Endodermal cell (in vitro differentiated cells): ENCODE measurements around the gene DEPDC1B. TPM values are rescaled to one million over a fixed set of nuclear protein-coding genes. Genes with fewer than 3 reads are reported as not detected.

Source experiments
- DNase-seq: peaks from one replicate; pipeline ENCODE4 v3.0.0-alpha.2; 2017
- H3K27ac ChIP-seq: 2 replicates; pipeline ENCODE4 v1.5.1; 2013; ENCODE audit warnings: mild to moderate bottlenecking, low read depth, low read length, moderate library complexity
- H3K27me3 ChIP-seq: 2 replicates; pipeline ENCODE4 v1.6.1; 2013; ENCODE audit warnings: mild to moderate bottlenecking, low read length, moderate library complexity; ENCODE audit not compliant: insufficient read depth, control insufficient read depth, poor library complexity, severe bottlenecking
- H3K36me3 ChIP-seq: 2 replicates; pipeline ENCODE4 v1.7.0; 2013; ENCODE audit warnings: mild to moderate bottlenecking, low read length, moderate library complexity; ENCODE audit not compliant: control insufficient read depth, insufficient read depth
- H3K4me1 ChIP-seq: one replicate; pipeline ENCODE4 v1.7.0; 2013; ENCODE audit warnings: low read length; ENCODE audit not compliant: control insufficient read depth, insufficient read depth
- H3K4me3 ChIP-seq: 2 replicates; pipeline ENCODE4 v1.5.1; 2013; ENCODE audit warnings: mild to moderate bottlenecking, low read length, moderate library complexity
- H3K9ac ChIP-seq: 2 replicates; pipeline ENCODE4 v1.6.1; 2013; ENCODE audit warnings: mild to moderate bottlenecking, low read length, moderate library complexity; ENCODE audit not compliant: poor library complexity, severe bottlenecking; ENCODE audit errors: extremely low read depth
- H3K9me3 ChIP-seq: 2 replicates; pipeline ENCODE4 v1.6.1; 2013; ENCODE audit warnings: mild to moderate bottlenecking, low read length, moderate library complexity; ENCODE audit not compliant: control insufficient read depth
- H3K27ac Mint-ChIP-seq: 2 replicates; pipeline ENCODE4 v1.8.0; 2020; ENCODE audit warnings: mixed read lengths
- H3K27me3 Mint-ChIP-seq: 2 replicates; pipeline ENCODE4 v1.8.0; 2021; ENCODE audit warnings: mild to moderate bottlenecking, mixed read lengths; ENCODE audit not compliant: insufficient read depth
- H3K36me3 Mint-ChIP-seq: 2 replicates; pipeline ENCODE4 v1.8.0; 2020; ENCODE audit warnings: low read depth, mixed read lengths
- H3K4me1 Mint-ChIP-seq: 2 replicates; pipeline ENCODE4 v1.8.0; 2020; ENCODE audit warnings: mixed read lengths
- H3K4me3 Mint-ChIP-seq: 2 replicates; pipeline ENCODE4 v1.8.0; 2020; ENCODE audit warnings: mild to moderate bottlenecking, moderate library complexity, mixed read lengths
- H3K9me3 Mint-ChIP-seq: 2 replicates; pipeline ENCODE4 v1.8.0; 2020; ENCODE audit warnings: mild to moderate bottlenecking, mixed read lengths
- CTCF ChIP-seq: fragments of 200-600 bp; sonication (generic); conservative IDR thresholded peaks from 2 replicates; pipeline ENCODE4 v1.5.0; 2021; ENCODE audit warnings: antibody characterized with exemption, mild to moderate bottlenecking
- whole genome bisulfite sequencing, 2 experiments: methylation state at CpG; one replicate each; pipeline versions ENCODE4 v1.1.5 to v1.1.7; 2013; ENCODE audit warnings: missing lambda C conversion rate in 2 of 2, mixed read lengths in 1 of 2; ENCODE audit not compliant: insufficient coverage in 1 of 2, insufficient read length in 1 of 2; 5-methylcytosine and 5-hydroxymethylcytosine counted together
- total RNA-seq, 2 donors: library from RNA; stranded (reverse); fragmentation: NEBNext Ultra II Directional in 1 of 2; extraction: Animal tissue kit (Norgen Biotek cat#: 25700) in 1 of 2; gene quantifications; 2 replicates in 1 of 2; 3 replicates in 1 of 2; pipeline ENCODE4 v1.2.1, GENCODE V29; 2021

DEPDC1B gene
- total RNA-seq, 2 donors from 2014 or later: 32.2 to 42.1 TPM

GRCh38 chr5:60583616-60584015, 116.3 kb downstream of the DEPDC1B start:
- TF ChIP-seq CTCF: no peak

GRCh38 chr5:60578315-60578714, 121.7 kb downstream of the DEPDC1B start:
- H3K4me3 Mint-ChIP-seq: no peak overlapping the region
- WGBS, 2 experiments: 83 to 93% methylated on average over 1 to 3 of the region's 3 CpGs
- Histone ChIP-seq H3K27ac (no peak overlapping the region), H3K4me1 (no peaks in the 10 kb centered on the region), H3K27me3 (no peaks in the 10 kb centered on the region), H3K9ac (no peak overlapping the region), H3K4me3 (no peak overlapping the region), H3K9me3 (peaks cover 18% of the 10 kb centered on the region), H3K36me3 (no peaks in the 10 kb centered on the region)
- TF ChIP-seq CTCF: no peak
- peaks cover 32% of the 10 kb centered on the region for H3K9me3 Mint-ChIP-seq
- peaks cover 32% of the 10 kb centered on the region for H3K36me3 Mint-ChIP-seq
- no peaks in the 10 kb centered on the region for H3K4me1 Mint-ChIP-seq
- no peaks in the 10 kb centered on the region for H3K27me3 Mint-ChIP-seq
- DNase-seq: no peak
- no peak overlapping the region for H3K27ac Mint-ChIP-seq

More at GRCh38 chr5:60583616-60584015, 116.3 kb downstream of the DEPDC1B start:
- no peak overlapping the region for H3K9ac ChIP-seq
- no peak overlapping the region for H3K27ac ChIP-seq
- no peak overlapping the region for H3K4me3 ChIP-seq
- H3K4me1 ChIP-seq: no peaks in the 10 kb centered on the region
- H3K36me3 ChIP-seq: no peaks in the 10 kb centered on the region
- H3K27me3 ChIP-seq: no peaks in the 10 kb centered on the region
- no peak overlapping the region for H3K4me3 Mint-ChIP-seq
- no peaks in the 10 kb centered on the region for H3K9me3 Mint-ChIP-seq
- H3K9me3 ChIP-seq: no peaks in the 10 kb centered on the region
- no peak for DNase-seq
- H3K4me1 Mint-ChIP-seq: no peaks in the 10 kb centered on the region
- H3K27ac Mint-ChIP-seq: no peak overlapping the region
- H3K27me3 Mint-ChIP-seq: no peaks in the 10 kb centered on the region
- peaks cover 16% of the 10 kb centered on the region for H3K36me3 Mint-ChIP-seq

DNA sequence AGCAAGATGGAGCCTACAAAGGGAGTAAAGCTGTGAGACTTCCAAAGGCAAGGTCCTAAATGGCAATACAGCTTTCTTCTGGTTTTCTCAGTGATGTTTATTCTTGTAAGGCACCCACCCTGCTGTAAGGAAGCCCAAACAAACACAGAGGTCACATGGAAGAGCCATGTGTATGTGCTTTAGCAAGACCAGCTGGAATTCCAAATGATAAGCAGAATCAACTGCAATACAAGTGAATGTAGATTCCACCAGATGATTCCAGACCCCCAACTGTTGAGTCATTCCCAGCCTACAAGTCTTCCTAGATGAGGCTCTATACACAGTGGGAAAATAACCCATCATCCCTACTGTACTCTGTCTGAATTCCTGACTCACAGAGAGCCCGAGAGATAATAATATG, 122.8 kb downstream of the DEPDC1B start:
- Mint-ChIP-seq H3K27ac (no peak overlapping the region), H3K9me3 (peaks cover 41% of the 10 kb centered on the region), H3K4me1 (no peaks in the 10 kb centered on the region), H3K27me3 (no peaks in the 10 kb centered on the region), H3K4me3 (no peak overlapping the region), H3K36me3 (peaks cover 26% of the 10 kb centered on the region)
- Histone ChIP-seq H3K9ac (no peak overlapping the region), H3K36me3 (no peaks in the 10 kb centered on the region), H3K27ac (no peak overlapping the region), H3K4me1 (no peaks in the 10 kb centered on the region), H3K27me3 (no peaks in the 10 kb centered on the region), H3K4me3 (peak overlapping the region; percentile 31), H3K9me3 (peaks cover 18% of the 10 kb centered on the region)
- WGBS, 2 experiments: no CpG with 5 or more reads among the region's 1 CpG
- DNase-seq: no peak
- no peak for TF ChIP-seq CTCF
